Breast epithelium (tissue), 4 donors: ENCODE measurements around the gene ANGPTL2. TPM values are rescaled to one million over a fixed set of nuclear protein-coding genes. Genes with fewer than 3 reads are reported as not detected.

ENCODE experiments used
- DNase-seq, 2 donors: peaks; one replicate each; pipeline ENCODE4 v3.0.0-alpha.2; 2019; ENCODE audit warnings: low spot score in 2 of 2
- H3K27ac ChIP-seq, 2 donors: fragments of 200-600 bp; sonication (generic) in 1 of 2; one replicate each; pipeline ENCODE4 v1.5.1; 2016 to 2019; ENCODE audit warnings: mild to moderate bottlenecking in 1 of 2
- H3K27me3 ChIP-seq, 2 donors: fragments of 200-600 bp; sonication (generic) in 1 of 2; one replicate each; pipeline versions ENCODE4 v1.5.1 to v1.6.0; 2017 to 2019; ENCODE audit warnings: control low read depth in 1 of 2, mild to moderate bottlenecking in 1 of 2
- H3K36me3 ChIP-seq: fragments of 200-600 bp; one replicate; pipeline ENCODE4 v1.5.1; 2019
- H3K4me1 ChIP-seq, 2 donors: fragments of 200-600 bp; sonication (generic); one replicate each; pipeline ENCODE4 v1.5.1; 2016 to 2019; ENCODE audit warnings: control low read depth in 1 of 2
- H3K4me3 ChIP-seq, 3 donors: fragments of 200-600 bp; sonication (generic); 1 replicate in 2 of 3; 2 replicates in 1 of 3; pipeline ENCODE4 v1.5.1; 2016 to 2019; ENCODE audit warnings: mild to moderate bottlenecking in 3 of 3, moderate library complexity in 2 of 3
- H3K9me3 ChIP-seq, 2 donors: fragments of 200-600 bp; sonication (generic) in 1 of 2; one replicate each; pipeline ENCODE4 v1.5.1; 2016 to 2019; ENCODE audit warnings: control low read depth in 1 of 2
- POLR2A ChIP-seq: fragments of 450-650 bp; IDR thresholded peaks from one replicate; pipeline ENCODE4 v1.6.1; 2016; ENCODE audit warnings: antibody characterized with exemption, mild to moderate bottlenecking, moderate library complexity
- POLR2AphosphoS5 ChIP-seq, 3 donors: sonication (generic); formaldehyde crosslinking; IDR thresholded peaks; one replicate each; pipeline ENCODE4 v1.6.1; 2017; ENCODE audit warnings: antibody characterized with exemption in 3 of 3
- intact Hi-C: fragments of 100-400 bp; cut with DNase I; formaldehyde crosslinking; loops from one replicate; pipeline ENCODE4 v1.15.1; 2023; ENCODE audit warnings: low total_unique reads
- total RNA-seq, 3 donors: library from RNA; depleted of rRNA; stranded (reverse); fragments of >200 nt; gene quantifications; one replicate each; pipeline ENCODE4 v1.1.0, GENCODE V29; 2016
- TF ChIP-seq, protein P1 (sequence below), 3 donors: fragments of 450-650 bp; IDR thresholded peaks; one replicate each; pipeline ENCODE4 v1.5.1; 2016 to 2017; ENCODE audit warnings: antibody characterized with exemption in 3 of 3, mild to moderate bottlenecking in 3 of 3, moderate library complexity in 3 of 3

ANGPTL2 gene
- total RNA-seq, 3 donors from 2014 or later, result 30.9 to 61.8 (median 51.8) TPM

DNA sequence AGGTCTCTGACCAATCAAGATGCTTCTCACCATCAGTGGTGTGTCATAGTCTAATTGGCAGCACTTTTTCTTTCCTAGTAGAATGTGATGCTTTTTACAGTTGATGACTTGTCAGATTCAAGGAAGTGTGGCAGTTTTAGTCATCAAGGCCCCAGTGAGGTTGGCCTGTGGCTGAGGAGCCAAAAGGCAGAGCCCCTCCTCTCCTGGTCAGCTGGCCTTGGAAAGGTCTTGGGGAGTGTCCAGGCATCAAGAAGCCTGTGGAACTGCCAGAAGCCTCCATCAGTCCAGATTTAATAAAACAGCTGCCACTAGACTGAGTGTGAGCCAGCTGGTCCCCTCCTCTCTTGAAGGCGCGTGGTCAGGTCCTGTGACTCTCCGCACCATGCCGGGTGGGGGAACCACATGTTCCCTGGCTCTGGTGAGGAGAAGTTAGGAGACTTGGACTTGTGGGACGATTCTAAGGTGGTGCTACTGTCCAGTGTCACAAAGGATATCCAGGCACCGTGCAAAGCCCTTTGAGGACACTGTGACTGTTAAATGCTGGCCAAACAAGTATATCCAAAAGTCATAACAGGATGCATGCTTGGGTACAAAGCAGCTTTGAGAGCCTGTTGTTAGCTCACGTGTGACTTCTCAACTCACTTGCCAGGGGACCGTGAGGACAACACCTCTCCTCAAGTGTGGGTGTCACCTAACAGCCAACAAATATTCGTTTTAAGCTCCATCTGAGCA, 6.1 kb upstream of the ANGPTL2 start:
- TF ChIP-seq POLR2A (no peak), POLR2AphosphoS5 (IDR thresholded peaks at IDR 0.05) (peak in 1 of 3 donors; percentile 40)
- TF ChIP-seq, protein P1, sequence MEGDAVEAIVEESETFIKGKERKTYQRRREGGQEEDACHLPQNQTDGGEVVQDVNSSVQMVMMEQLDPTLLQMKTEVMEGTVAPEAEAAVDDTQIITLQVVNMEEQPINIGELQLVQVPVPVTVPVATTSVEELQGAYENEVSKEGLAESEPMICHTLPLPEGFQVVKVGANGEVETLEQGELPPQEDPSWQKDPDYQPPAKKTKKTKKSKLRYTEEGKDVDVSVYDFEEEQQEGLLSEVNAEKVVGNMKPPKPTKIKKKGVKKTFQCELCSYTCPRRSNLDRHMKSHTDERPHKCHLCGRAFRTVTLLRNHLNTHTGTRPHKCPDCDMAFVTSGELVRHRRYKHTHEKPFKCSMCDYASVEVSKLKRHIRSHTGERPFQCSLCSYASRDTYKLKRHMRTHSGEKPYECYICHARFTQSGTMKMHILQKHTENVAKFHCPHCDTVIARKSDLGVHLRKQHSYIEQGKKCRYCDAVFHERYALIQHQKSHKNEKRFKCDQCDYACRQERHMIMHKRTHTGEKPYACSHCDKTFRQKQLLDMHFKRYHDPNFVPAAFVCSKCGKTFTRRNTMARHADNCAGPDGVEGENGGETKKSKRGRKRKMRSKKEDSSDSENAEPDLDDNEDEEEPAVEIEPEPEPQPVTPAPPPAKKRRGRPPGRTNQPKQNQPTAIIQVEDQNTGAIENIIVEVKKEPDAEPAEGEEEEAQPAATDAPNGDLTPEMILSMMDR (IDR thresholded peaks at IDR 0.05), result no peak
- Histone ChIP-seq H3K9me3 (no peaks in the 10 kb centered on the region), H3K4me1 (no peaks in the 10 kb centered on the region), H3K36me3 (no peaks in the 10 kb centered on the region), H3K27ac (peak overlapping the region; percentile 35 to 40), H3K4me3 (no peak overlapping the region), H3K27me3 (no peaks in the 10 kb centered on the region)
- intact Hi-C loops, result no loop called here
- DNase-seq, result peak in 1 of 2 donors; percentile 17

DNA sequence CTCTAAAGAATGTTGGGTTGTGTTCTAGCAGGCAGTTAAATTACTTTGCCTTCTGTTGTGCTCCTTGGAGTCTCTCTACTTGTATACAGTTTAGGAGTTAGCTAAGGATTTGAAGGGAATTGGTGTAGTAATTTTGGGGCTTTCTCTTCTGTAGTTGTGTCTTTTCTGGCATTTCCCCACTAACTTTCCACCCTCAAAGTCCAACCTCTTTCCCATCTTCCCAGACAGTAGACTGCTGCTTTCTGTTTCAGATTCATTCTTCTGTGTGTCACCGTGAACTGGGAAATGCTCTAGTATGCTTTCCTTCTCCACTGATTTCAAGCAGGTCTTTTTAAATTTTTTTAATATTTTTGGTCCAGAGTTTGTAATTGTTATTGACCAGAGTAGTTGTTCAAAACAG, 4.5 kb upstream of the ANGPTL2 start:
- no peak overlapping the region for H3K27ac ChIP-seq
- no peaks in the 10 kb centered on the region for H3K36me3 ChIP-seq
- TF ChIP-seq, protein P1 (IDR thresholded peaks at IDR 0.05), result no peak
- no peak for TF ChIP-seq POLR2AphosphoS5 (IDR thresholded peaks at IDR 0.05)
- no peak for TF ChIP-seq POLR2A
- H3K27me3 ChIP-seq, result no peaks in the 10 kb centered on the region
- intact Hi-C loops, result no loop called here
- H3K9me3 ChIP-seq, result no peaks in the 10 kb centered on the region
- no peaks in the 10 kb centered on the region for H3K4me1 ChIP-seq
- no peak overlapping the region for H3K4me3 ChIP-seq
- no peak for DNase-seq

DNA sequence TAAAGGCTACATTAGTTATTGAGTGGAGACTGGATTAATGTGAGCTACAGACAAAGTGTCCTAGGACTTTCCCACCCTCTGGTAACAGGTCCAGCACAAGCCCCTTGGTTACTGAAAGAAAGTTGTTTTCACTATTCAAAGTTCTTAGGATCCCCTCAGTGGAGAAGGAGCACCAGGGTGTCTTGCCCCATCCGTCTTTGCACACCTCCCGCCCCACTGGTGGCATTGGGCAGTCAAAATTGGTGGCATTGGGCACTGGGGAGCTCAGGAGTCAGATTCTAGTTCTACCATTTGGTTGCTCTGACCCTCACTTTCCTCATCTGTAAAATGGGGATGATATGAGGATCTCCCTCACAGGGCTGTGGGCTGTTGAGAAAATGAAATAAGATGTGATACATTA, 2.4 kb upstream of the ANGPTL2 start:
- H3K27me3 ChIP-seq, result no peaks in the 10 kb centered on the region
- H3K9me3 ChIP-seq, result no peaks in the 10 kb centered on the region
- no peak overlapping the region for H3K27ac ChIP-seq
- TF ChIP-seq, protein P1 (IDR thresholded peaks at IDR 0.05), result no peak
- TF ChIP-seq POLR2AphosphoS5 (IDR thresholded peaks at IDR 0.05) (no peak), POLR2A (no peak)
- H3K36me3 ChIP-seq, result no peaks in the 10 kb centered on the region
- H3K4me1 ChIP-seq, result no peaks in the 10 kb centered on the region
- intact Hi-C loops, result no loop called here
- no peak overlapping the region for H3K4me3 ChIP-seq
- DNase-seq, result peak in 1 of 2 donors; percentile 6

DNA sequence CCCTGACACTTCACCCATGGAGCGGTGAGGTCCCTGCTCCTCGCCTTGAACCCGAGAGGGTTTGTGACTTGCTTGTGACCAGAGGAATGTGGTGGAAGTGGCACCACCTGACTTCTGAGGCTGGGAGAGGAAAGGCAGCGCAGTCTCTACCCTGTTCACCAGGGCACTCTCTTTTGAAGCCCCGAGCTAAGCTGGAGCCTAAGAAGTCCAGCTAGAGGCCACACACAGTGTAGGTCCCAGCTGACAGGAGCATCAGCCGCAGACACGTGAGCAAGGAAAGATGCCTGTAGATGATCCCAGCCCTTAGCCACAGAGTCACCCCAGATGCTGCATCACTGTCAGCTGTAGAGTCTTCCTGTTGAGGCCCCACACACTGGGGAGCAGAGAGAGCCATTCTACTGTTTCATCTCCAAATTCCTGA, 1.7 kb upstream of the ANGPTL2 start:
- DNase-seq, result no peak
- Histone ChIP-seq H3K36me3 (no peaks in the 10 kb centered on the region), H3K4me3 (no peak overlapping the region), H3K27ac (peak overlapping the region in 1 of 2 donors; percentile 88), H3K4me1 (no peaks in the 10 kb centered on the region), H3K27me3 (no peaks in the 10 kb centered on the region), H3K9me3 (no peaks in the 10 kb centered on the region)
- TF ChIP-seq POLR2A (no peak), POLR2AphosphoS5 (IDR thresholded peaks at IDR 0.05) (no peak)
- TF ChIP-seq, protein P1 (IDR thresholded peaks at IDR 0.05), result no peak
- intact Hi-C loops, result no loop called here

DNA sequence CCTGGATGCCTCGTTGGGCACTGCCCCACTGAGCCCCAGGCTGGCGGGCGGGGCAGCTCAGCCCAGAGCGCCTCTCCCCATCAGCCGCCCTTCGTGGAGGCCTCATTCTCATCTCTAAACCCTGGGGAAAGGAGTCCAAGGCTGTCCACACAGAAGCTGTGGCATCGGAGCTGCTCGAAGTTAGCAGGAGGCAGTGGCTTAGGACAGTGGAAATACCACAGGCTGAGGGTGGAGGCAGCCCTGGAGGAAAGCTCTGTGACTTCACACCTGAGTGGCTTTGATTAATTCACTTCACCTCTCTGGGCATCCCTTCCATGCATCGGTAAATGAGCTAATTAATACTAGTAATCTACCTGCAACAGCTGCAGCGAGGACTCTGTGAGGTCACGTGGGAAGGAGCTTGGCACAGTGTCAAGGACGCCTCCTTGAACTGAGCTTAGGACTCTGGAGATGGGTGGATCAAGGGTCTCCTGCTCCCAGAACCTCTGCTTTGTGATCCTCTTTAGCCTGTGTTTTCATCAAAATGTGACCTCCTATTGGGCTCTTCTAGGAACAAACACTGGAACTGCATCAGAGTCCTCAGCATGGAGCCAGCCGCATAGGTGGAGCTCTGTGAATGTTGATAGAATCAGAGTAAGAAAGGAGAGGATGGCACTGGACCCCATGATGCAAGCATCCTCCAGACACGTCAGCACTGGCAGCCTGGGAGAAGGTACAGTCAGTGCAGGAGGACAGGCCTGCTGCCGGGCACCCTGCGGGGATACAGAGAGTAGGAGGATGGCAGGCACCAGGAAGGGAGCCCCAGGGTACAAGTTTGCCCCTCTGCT, 842 bp upstream of the ANGPTL2 start:
- Histone ChIP-seq H3K36me3 (no peaks in the 10 kb centered on the region), H3K27me3 (no peaks in the 10 kb centered on the region), H3K9me3 (no peaks in the 10 kb centered on the region), H3K4me3 (peak overlapping the region; percentile 63 to 79 (median 76)), H3K4me1 (no peaks in the 10 kb centered on the region), H3K27ac (peak overlapping the region; percentile 88)
- intact Hi-C loops, result no loop called here
- DNase-seq, result peak; percentile 47 to 50
- TF ChIP-seq, protein P1 (IDR thresholded peaks at IDR 0.05), result no peak
- TF ChIP-seq POLR2AphosphoS5 (IDR thresholded peaks at IDR 0.05) (no peak), POLR2A (no peak)
